ENCODE measurements around the gene MTRR. TPM values are rescaled to one million over a fixed set of nuclear protein-coding genes. Genes with fewer than 3 reads are reported as not detected.

The MTRR gene
- total RNA-seq, 2 donors from 2014 or later: 30.5 to 51.9 TPM

- no peak for ATAC-seq (ENCODE audit: insufficient number of reproducible peaks, low FRiP score, low read depth)
- no peaks in the 10 kb centered on the region for H3K27me3 ChIP-seq (replicated peaks; ENCODE audit: insufficient read depth)
- no peak for DNase-seq (ENCODE audit: low spot score)
- TF ChIP-seq CTCF (IDR thresholded peaks at IDR 0.05): no peak
- H3K36me3 ChIP-seq: no peaks in the 10 kb centered on the region
- no peaks in the 10 kb centered on the region for H3K9me3 ChIP-seq
- H3K27ac ChIP-seq: no peak overlapping the region
- peaks cover 9 to 34% of the 10 kb centered on the region in 2 donors for H3K4me1 ChIP-seq (ENCODE audit: control insufficient read depth in 1 of 2, low read depth in 2 of 2)
- no peak overlapping the region for H3K4me3 ChIP-seq
These were observed 1.7 kb upstream of the MTRR start for GRCh38 chr5:7867260-7867659.

GRCh38 chr5:7868427-7868772 lies 548 bp upstream of the MTRR start:
- no peak for TF ChIP-seq CTCF (IDR thresholded peaks at IDR 0.05)
- peak overlapping the region; percentile 56 to 60 for H3K27ac ChIP-seq

GRCh38 chr5:7869474-7870136 lies 657 bp downstream of the MTRR start:
- Histone ChIP-seq H3K36me3 (no peaks in the 10 kb centered on the region), H3K27ac (peak overlapping the region; percentile 60 to 69), H3K9me3 (no peaks in the 10 kb centered on the region), H3K4me3 (peak overlapping the region; percentile 83), H3K4me1 (ENCODE audit: control insufficient read depth in 1 of 2, low read depth in 2 of 2) (peaks cover 9 to 34% of the 10 kb centered on the region in 2 donors), H3K27me3 (replicated peaks; ENCODE audit: insufficient read depth) (no peaks in the 10 kb centered on the region)
- no peak for DNase-seq (ENCODE audit: low spot score)
- TF ChIP-seq CTCF (IDR thresholded peaks at IDR 0.05): no peak
- no peak for ATAC-seq (ENCODE audit: insufficient number of reproducible peaks, low FRiP score, low read depth)

More at GRCh38 chr5:7868427-7868772, 548 bp upstream of the MTRR start:
- H3K9me3 ChIP-seq: no peaks in the 10 kb centered on the region
- peaks cover 9 to 34% of the 10 kb centered on the region in 2 donors for H3K4me1 ChIP-seq (ENCODE audit: control insufficient read depth in 1 of 2, low read depth in 2 of 2)
- peak overlapping the region; percentile 83 for H3K4me3 ChIP-seq
- ATAC-seq (ENCODE audit: insufficient number of reproducible peaks, low FRiP score, low read depth): no peak
- H3K27me3 ChIP-seq (replicated peaks; ENCODE audit: insufficient read depth): no peaks in the 10 kb centered on the region
- no peak for DNase-seq (ENCODE audit: low spot score)
- H3K36me3 ChIP-seq: no peaks in the 10 kb centered on the region

GRCh38 chr5:7871653-7872052 lies 2.7 kb downstream of the MTRR start:
- H3K4me3 ChIP-seq: no peak overlapping the region
- no peaks in the 10 kb centered on the region for H3K27me3 ChIP-seq (replicated peaks; ENCODE audit: insufficient read depth)
- no peak for DNase-seq (ENCODE audit: low spot score)
- H3K27ac ChIP-seq: no peak overlapping the region
- no peak for ATAC-seq (ENCODE audit: insufficient number of reproducible peaks, low FRiP score, low read depth)
- H3K36me3 ChIP-seq: peaks cover 15% of the 10 kb centered on the region
- no peaks in the 10 kb centered on the region for H3K9me3 ChIP-seq
- no peak for TF ChIP-seq CTCF (IDR thresholded peaks at IDR 0.05)
- peaks cover 9 to 34% of the 10 kb centered on the region in 2 donors for H3K4me1 ChIP-seq (ENCODE audit: control insufficient read depth in 1 of 2, low read depth in 2 of 2)

- H3K27ac ChIP-seq: no peak overlapping the region
- no peaks in the 10 kb centered on the region for H3K27me3 ChIP-seq (replicated peaks; ENCODE audit: insufficient read depth)
- ATAC-seq (ENCODE audit: insufficient number of reproducible peaks, low FRiP score, low read depth) (no peak), DNase-seq (ENCODE audit: low spot score) (no peak)
- peaks cover 15% of the 10 kb centered on the region for H3K36me3 ChIP-seq
- peaks cover 9 to 28% of the 10 kb centered on the region in 2 donors for H3K4me1 ChIP-seq (ENCODE audit: control insufficient read depth in 1 of 2, low read depth in 2 of 2)
- no peaks in the 10 kb centered on the region for H3K9me3 ChIP-seq
- no peak for TF ChIP-seq CTCF (IDR thresholded peaks at IDR 0.05)
- no peak overlapping the region for H3K4me3 ChIP-seq
These were observed 3.7 kb downstream of the MTRR start for GRCh38 chr5:7872517-7873130.

All from thoracic aorta (tissue), 2 donors.